ENCODE measurements around the gene IL36A. TPM values are rescaled to one million over a fixed set of nuclear protein-coding genes. Genes with fewer than 3 reads are reported as not detected.

Gene IL36A
- total and polyA plus RNA-seq, 3 donors from 2014 or later: not detected

GRCh38 chr2:112973156-112973555 is 32.1 kb upstream of the IL36A start:
- Histone ChIP-seq H3K4me3 (no peak overlapping the region), H3K27ac (no peak overlapping the region), H3K27me3 (no peaks in the 10 kb centered on the region), H3K4me1 (no peaks in the 10 kb centered on the region), H3K9me3 (no peaks in the 10 kb centered on the region), H3K36me3 (ENCODE audit: low read depth, missing control alignments) (no peaks in the 10 kb centered on the region)
- no peak for TF ChIP-seq POLR2A (IDR thresholded peaks at IDR 0.05)
- no peak for TF ChIP-seq CTCF (IDR thresholded peaks at IDR 0.05)
- intact Hi-C loops (cut with DNase I; ENCODE audit: low total_unique reads): no loop called here
- WGBS, 2 donors: 54 to 58% methylated on average over 2 of the region's 2 CpGs
- no peak for DNase-seq

GRCh38 chr2:112977559-112978056 is 27.7 kb upstream of the IL36A start, which contains the start of gene IL36G:
Gene IL36G (plus strand): TSS chr2:112978006. CDS start chr2:112978639, 633 bp downstream.
- Histone ChIP-seq H3K27ac (no peak within 1 kb of the TSS), H3K4me3 (no peak within 1 kb of the TSS), H3K4me1 (no peaks in the 10 kb centered on the region), H3K27me3 (no peaks in the 10 kb centered on the region), H3K9me3 (no peaks in the 10 kb centered on the region), H3K36me3 (ENCODE audit: low read depth, missing control alignments) (no peaks in the 10 kb centered on the region)
- 74 to 77% methylated on average over 7 of the region's 7 CpGs for WGBS, 2 donors
- no peak for DNase-seq
- TF ChIP-seq POLR2A (IDR thresholded peaks at IDR 0.05): no peak
- no peak for TF ChIP-seq CTCF (IDR thresholded peaks at IDR 0.05)
- intact Hi-C loops (cut with DNase I; ENCODE audit: low total_unique reads): no loop called here

- Histone ChIP-seq H3K9me3 (no peaks in the 10 kb centered on the region), H3K4me3 (no peak overlapping the region), H3K27ac (no peak overlapping the region), H3K4me1 (no peaks in the 10 kb centered on the region), H3K27me3 (no peaks in the 10 kb centered on the region), H3K36me3 (ENCODE audit: low read depth, missing control alignments) (no peaks in the 10 kb centered on the region)
- 100% methylated on average over 1 of the region's 1 CpG for WGBS, 2 donors
- TF ChIP-seq CTCF (IDR thresholded peaks at IDR 0.05) (no peak), POLR2A (IDR thresholded peaks at IDR 0.05) (no peak)
- no peak for DNase-seq
- intact Hi-C loops (cut with DNase I; ENCODE audit: low total_unique reads): no loop called here
These were observed 25.5 kb upstream of the IL36A start for GRCh38 chr2:112979731-112980130.

GRCh38 chr2:112980537-112980936 is 24.7 kb upstream of the IL36A start:
- WGBS, 2 donors: 67 to 76% methylated on average over 1 of the region's 1 CpG
- H3K4me3 ChIP-seq: no peak overlapping the region
- H3K9me3 ChIP-seq: no peaks in the 10 kb centered on the region
- H3K36me3 ChIP-seq (ENCODE audit: low read depth, missing control alignments): no peaks in the 10 kb centered on the region
- no peak for DNase-seq
- TF ChIP-seq POLR2A (IDR thresholded peaks at IDR 0.05) (no peak), CTCF (IDR thresholded peaks at IDR 0.05) (no peak)
- H3K4me1 ChIP-seq: no peaks in the 10 kb centered on the region
- H3K27me3 ChIP-seq: no peaks in the 10 kb centered on the region
- no peak overlapping the region for H3K27ac ChIP-seq
- intact Hi-C loops (cut with DNase I; ENCODE audit: low total_unique reads): no loop called here

GRCh38 chr2:112985090-112985489 is 20.2 kb upstream of the IL36A start:
- intact Hi-C loops (cut with DNase I; ENCODE audit: low total_unique reads): no loop called here
- TF ChIP-seq POLR2A (IDR thresholded peaks at IDR 0.05): no peak
- no peak for TF ChIP-seq CTCF (IDR thresholded peaks at IDR 0.05)
- WGBS, 2 donors: 95 to 96% methylated on average over 5 of the region's 5 CpGs
- Histone ChIP-seq H3K36me3 (ENCODE audit: low read depth, missing control alignments) (no peaks in the 10 kb centered on the region), H3K27ac (no peak overlapping the region), H3K27me3 (no peaks in the 10 kb centered on the region), H3K4me3 (no peak overlapping the region), H3K4me1 (no peaks in the 10 kb centered on the region), H3K9me3 (no peaks in the 10 kb centered on the region)
- no peak for DNase-seq
